Uterus (tissue), 2 donors: Measurements from ENCODE around the gene ZNF530.

Experiments
- CTCF ChIP-seq, 4 experiments: fragments of 200-600 bp in 2 of 4; fragments of 450-650 bp in 2 of 4; sonication (generic) in 2 of 4; IDR thresholded peaks; one replicate each; pipeline ENCODE4 v1.5.1; 2016 to 2019; ENCODE audit warnings: antibody characterized with exemption in 4 of 4, mild to moderate bottlenecking in 2 of 4, moderate library complexity in 1 of 4
- POLR2A ChIP-seq, 2 donors: fragments of 450-650 bp; IDR thresholded peaks; one replicate each; pipeline ENCODE4 v1.6.1; 2016; ENCODE audit warnings: antibody characterized with exemption in 2 of 2, mild to moderate bottlenecking in 1 of 2, moderate library complexity in 1 of 2

- TF ChIP-seq CTCF (IDR thresholded peaks at IDR 0.05) (no peak), POLR2A (IDR thresholded peaks at IDR 0.05) (no peak)
Measured at GRCh38 chr19:57552432-57552831, 47.3 kb upstream of the ZNF530 start.
